OCI-LY3 (cell line): Measurements from ENCODE around the gene CPT1C.

Experiments
- EZH2phosphoT487 ChIP-seq: fragments of 200-600 bp; shearing (Covaris generic); IDR thresholded peaks from 2 replicates; pipeline ENCODE4 v1.6.1; 2018; ENCODE audit warnings: antibody characterized with exemption, mixed run types, low read depth
- TF ChIP-seq, protein P1 (sequence below): fragments of 200-600, 300-600 bp; sonication (generic); IDR thresholded peaks from 2 replicates; pipeline ENCODE4 v1.5.1; 2014; ENCODE audit warnings: antibody characterized with exemption, low read length, low read depth

DNA sequence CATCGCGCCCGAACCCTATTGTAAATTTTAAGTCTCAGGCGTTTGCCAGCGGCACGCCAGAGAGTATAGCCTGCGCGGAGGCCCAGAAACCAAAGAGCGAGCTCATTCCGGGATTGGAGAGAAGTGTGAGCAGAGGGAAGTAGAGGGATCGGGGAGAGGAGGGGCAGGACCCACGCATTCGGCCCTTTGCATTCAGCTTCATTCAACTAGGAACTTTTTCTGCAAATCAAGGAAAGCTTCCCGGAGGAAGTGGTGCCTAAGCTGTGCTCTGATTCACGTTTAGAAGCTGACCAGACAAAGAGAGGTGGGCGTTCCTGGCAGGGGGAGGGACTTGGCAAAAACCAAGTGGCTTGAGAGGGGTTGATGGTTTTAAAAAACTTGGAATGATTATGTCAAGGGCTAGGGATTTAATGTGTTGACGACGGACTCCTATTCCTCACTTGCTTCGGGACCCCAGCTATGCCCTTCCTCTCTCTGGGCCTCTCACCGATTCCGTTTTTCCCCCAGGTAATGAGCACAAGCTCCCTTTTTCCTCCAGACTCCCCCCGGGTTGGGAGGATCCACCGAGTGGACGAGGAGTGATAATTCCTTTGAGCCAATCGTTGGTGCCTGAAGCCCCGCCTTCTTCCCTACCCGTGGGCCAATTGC is 14.7 kb upstream of the CPT1C start:
- TF ChIP-seq, protein P1, sequence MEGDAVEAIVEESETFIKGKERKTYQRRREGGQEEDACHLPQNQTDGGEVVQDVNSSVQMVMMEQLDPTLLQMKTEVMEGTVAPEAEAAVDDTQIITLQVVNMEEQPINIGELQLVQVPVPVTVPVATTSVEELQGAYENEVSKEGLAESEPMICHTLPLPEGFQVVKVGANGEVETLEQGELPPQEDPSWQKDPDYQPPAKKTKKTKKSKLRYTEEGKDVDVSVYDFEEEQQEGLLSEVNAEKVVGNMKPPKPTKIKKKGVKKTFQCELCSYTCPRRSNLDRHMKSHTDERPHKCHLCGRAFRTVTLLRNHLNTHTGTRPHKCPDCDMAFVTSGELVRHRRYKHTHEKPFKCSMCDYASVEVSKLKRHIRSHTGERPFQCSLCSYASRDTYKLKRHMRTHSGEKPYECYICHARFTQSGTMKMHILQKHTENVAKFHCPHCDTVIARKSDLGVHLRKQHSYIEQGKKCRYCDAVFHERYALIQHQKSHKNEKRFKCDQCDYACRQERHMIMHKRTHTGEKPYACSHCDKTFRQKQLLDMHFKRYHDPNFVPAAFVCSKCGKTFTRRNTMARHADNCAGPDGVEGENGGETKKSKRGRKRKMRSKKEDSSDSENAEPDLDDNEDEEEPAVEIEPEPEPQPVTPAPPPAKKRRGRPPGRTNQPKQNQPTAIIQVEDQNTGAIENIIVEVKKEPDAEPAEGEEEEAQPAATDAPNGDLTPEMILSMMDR = no peak
- TF ChIP-seq EZH2phosphoT487 = no peak
